GM12892 (cell line): Measurements from ENCODE around the gene ELP1.

Experiments
- POLR2A ChIP-seq: IDR thresholded peaks from 2 replicates; pipeline ENCODE4 v1.6.1; 2011; ENCODE audit warnings: low read depth, low read length, control low read depth
- TAF1 ChIP-seq: IDR thresholded peaks from 2 replicates; pipeline ENCODE4 v1.6.1; 2011; ENCODE audit warnings: low read depth, mild to moderate bottlenecking, control low read depth, low read length, borderline replicate concordance

DNA sequence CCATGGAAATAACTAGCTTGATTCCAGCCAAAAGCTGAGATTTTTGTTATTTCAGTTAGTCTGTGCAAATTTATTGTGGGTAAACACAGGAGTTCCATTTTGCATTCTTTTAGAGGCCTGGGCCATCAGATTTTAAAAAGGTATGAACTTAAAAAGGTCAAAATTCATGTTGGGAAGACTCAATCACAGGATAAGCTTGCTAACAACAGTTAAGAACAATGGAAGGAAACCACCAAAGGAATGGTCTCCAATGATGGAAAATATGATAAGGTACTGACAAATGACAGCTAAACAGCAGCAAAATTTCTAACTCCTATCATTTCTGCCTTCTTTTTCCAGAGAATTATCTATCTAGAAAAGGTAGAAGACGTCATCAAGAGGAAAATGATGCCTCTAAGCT lies 16.2 kb upstream of the ELP1 start:
- TF ChIP-seq POLR2A, result no peak
- no peak for TF ChIP-seq TAF1
